GM13977 (cell line): ENCODE results near the gene TAS1R3.

Experiments used
- DNase-seq: peaks from one replicate; pipeline ENCODE4 v3.0.0; 2012; ENCODE audit warnings: low spot score
- CTCF ChIP-seq: IDR thresholded peaks from 2 replicates; pipeline ENCODE4 v1.5.1; 2012; ENCODE audit warnings: mild to moderate bottlenecking, control low read depth; ENCODE audit not compliant: insufficient read depth; ENCODE audit errors: extremely low read depth, missing control alignments
- in situ Hi-C: fragments of 300-500 bp; cut with MboI; formaldehyde crosslinking; loops from one replicate; pipeline ENCODE4 v1.12.0; 2022; ENCODE audit warnings: low sequenced_read_pairs, low pct_unique_long_range_greater_than_20kb, mixed read lengths, inconsistent platforms; ENCODE audit not compliant: unreplicated experiment

The TAS1R3 gene

GRCh38 chr1:1295154-1295923, 35.7 kb upstream of the TAS1R3 start:
- in situ Hi-C loops = no loop called here
- TF ChIP-seq CTCF = no peak
- no peak for DNase-seq

GRCh38 chr1:1296070-1297061, 34.7 kb upstream of the TAS1R3 start:
- no peak for DNase-seq
- in situ Hi-C loops = no loop called here
- no peak for TF ChIP-seq CTCF

DNA sequence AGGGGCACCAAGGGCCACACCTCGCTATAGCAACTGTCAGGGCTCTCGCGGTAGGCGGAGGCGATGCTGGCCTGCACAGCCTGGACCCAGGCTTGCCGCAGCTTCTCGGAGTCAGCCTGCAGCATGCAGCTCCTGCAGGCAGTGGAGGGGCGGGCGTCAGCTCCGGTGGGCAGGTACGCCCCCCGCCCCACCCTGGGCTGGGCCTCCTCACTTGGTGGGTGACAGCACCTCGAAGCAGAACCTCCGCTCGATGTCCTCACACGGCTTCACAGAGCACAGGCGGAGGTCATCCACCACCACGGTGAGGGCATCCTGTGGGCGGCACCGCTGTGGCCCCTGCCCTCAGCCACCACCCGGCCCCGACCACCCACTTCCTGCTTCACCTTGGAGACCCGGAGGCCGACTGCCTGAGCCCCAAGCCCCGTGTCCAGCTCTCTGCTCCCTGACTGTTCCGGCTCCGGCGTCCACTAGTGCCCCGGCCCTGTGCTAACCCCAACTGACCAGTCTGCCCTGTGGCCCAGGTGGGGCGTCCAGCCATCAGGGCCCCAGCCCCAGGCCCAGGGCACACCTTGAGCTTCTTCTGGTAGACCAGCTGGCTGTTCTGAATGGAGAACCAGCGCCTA, 33.2 kb upstream of the TAS1R3 start:
- no peak for TF ChIP-seq CTCF
- DNase-seq = no peak
- in situ Hi-C loops = no loop called here

- TF ChIP-seq CTCF = no peak
- in situ Hi-C loops = no loop called here
- DNase-seq = no peak
Measured at GRCh38 chr1:1298861-1299685, 32.0 kb upstream of the TAS1R3 start.

GRCh38 chr1:1299686-1300351, 31.3 kb upstream of the TAS1R3 start:
- peak; percentile 71 for DNase-seq
- in situ Hi-C loops = no loop called here
- TF ChIP-seq CTCF = peak; percentile 60
